Activated CD8-positive, alpha-beta T cell treated with anti-CD3 and anti-CD28 coated beads, Interleukin-2, amount 10 ng/mL, durations not matched to agents 7 days and 5 days (primary cell): ENCODE data around the gene BICRAL. TPM values are rescaled to one million over a fixed set of nuclear protein-coding genes. Genes with fewer than 3 reads are reported as not detected.
A peak's percentile ranks its signal among the peaks of the same experiment; 100 is the strongest.

Experiments used
- ATAC-seq: fragments of 150-1000 bp; cut with Tn5 transposase; one replicate; pipeline ENCODE4 v1.10.0; 2021; ENCODE audit warnings: moderate library complexity
- CTCF ChIA-PET: fragments of 350-600 bp; sonication (Branson Sonifier 250); formaldehyde crosslinking; loops from one replicate; lab custom pipeline; 2021; ENCODE audit warnings: antibody characterized with exemption; lab: Charles Lee
- POLR2A ChIA-PET: fragments of 350-600 bp; sonication (Branson Sonifier 250); formaldehyde crosslinking; loops from one replicate; lab custom pipeline; 2021; ENCODE audit warnings: antibody characterized with exemption; lab: Charles Lee
- DNase-seq: peaks from one replicate; pipeline ENCODE4 v3.0.0-alpha.2; 2020
- H3K27ac Mint-ChIP-seq: one replicate; pipeline ENCODE4 v1.8.0; 2021; ENCODE audit warnings: mild to moderate bottlenecking, mixed read lengths
- H3K27me3 Mint-ChIP-seq: one replicate; pipeline ENCODE4 v1.8.0; 2021; ENCODE audit warnings: low read depth, mixed read lengths
- H3K36me3 Mint-ChIP-seq: one replicate; pipeline ENCODE4 v1.8.0; 2021; ENCODE audit warnings: low read depth, mixed read lengths
- H3K4me1 Mint-ChIP-seq: one replicate; pipeline ENCODE4 v1.8.0; 2021; ENCODE audit warnings: low read depth, mixed read lengths
- H3K4me3 Mint-ChIP-seq: one replicate; pipeline ENCODE4 v1.8.0; 2021; ENCODE audit warnings: mild to moderate bottlenecking, mixed read lengths
- H3K9me3 Mint-ChIP-seq: one replicate; pipeline ENCODE4 v1.8.0; 2022; ENCODE audit warnings: mixed read lengths; ENCODE audit not compliant: insufficient read depth
- total RNA-seq, 2 experiments: library from RNA; stranded (reverse); gene quantifications; one replicate each; pipeline ENCODE4 v1.2.3, GENCODE V29; 2021

BICRAL gene
- total RNA-seq, 2 experiments from 2014 or later, result 18.0 to 18.8 TPM

- H3K27me3 Mint-ChIP-seq, result no peaks in the 10 kb centered on the region
- H3K4me1 Mint-ChIP-seq, result peaks cover 35% of the 10 kb centered on the region
- CTCF ChIA-PET, result interaction anchor here (0.7 to 5.4 kb wide), 8 partner anchors 12 to 184 kb away, joined by 3 to 32 read pairs (median 11); partner anchors contain the start of gene RPL7L1
- H3K4me3 Mint-ChIP-seq, result peak overlapping the region; percentile 100
- H3K9me3 Mint-ChIP-seq, result no peaks in the 10 kb centered on the region
- peaks cover 29% of the 10 kb centered on the region for H3K36me3 Mint-ChIP-seq
- DNase-seq (peak; percentile 88), ATAC-seq (peak; percentile 59)
- POLR2A ChIA-PET, result interaction anchor here (0.6 to 7.7 kb wide), 29 partner anchors 8 to 438 kb away, joined by 3 to 181 read pairs (median 4); partner anchors contain the start of genes BICRAL, CNPY3, CUL7 and RPL7L1
- H3K27ac Mint-ChIP-seq, result peak overlapping the region; percentile 100
Measured at GRCh38 chr6:42746463-42747391, 35.1 kb upstream of the BICRAL start.

GRCh38 chr6:42748203-42748898 is 33.5 kb upstream of the BICRAL start:
- Mint-ChIP-seq H3K4me3 (peak overlapping the region; percentile 100), H3K9me3 (no peaks in the 10 kb centered on the region), H3K36me3 (peaks cover 29% of the 10 kb centered on the region), H3K27ac (peak overlapping the region; percentile 100), H3K4me1 (peaks cover 31% of the 10 kb centered on the region), H3K27me3 (no peaks in the 10 kb centered on the region)
- ChIA-PET POLR2A (interaction anchor here (4.0 to 7.7 kb wide), 3 partner anchors 23 to 132 kb away, joined by 48 to 181 read pairs (median 175); partner anchors contain the start of genes BICRAL and RPL7L1), CTCF (interaction anchor here (0.7 to 5.4 kb wide), 10 partner anchors 13 to 132 kb away, joined by 3 to 32 read pairs (median 4); partner anchors contain the start of gene RPL7L1)
- DNase-seq (no peak), ATAC-seq (no peak)

- Mint-ChIP-seq H3K9me3 (no peaks in the 10 kb centered on the region), H3K36me3 (peaks cover 17% of the 10 kb centered on the region), H3K4me3 (no peak overlapping the region), H3K4me1 (peaks cover 17% of the 10 kb centered on the region), H3K27ac (no peak overlapping the region), H3K27me3 (no peaks in the 10 kb centered on the region)
- no peak for ATAC-seq
- CTCF ChIA-PET, result no interaction called here
- POLR2A ChIA-PET, result interaction anchor here (7.7 kb wide), 1 partner anchor 30 kb away, joined by 181 read pairs; the partner anchor contains the start of gene BICRAL
- no peak for DNase-seq
Measured at GRCh38 chr6:42751055-42751454, 30.8 kb upstream of the BICRAL start.

DNA sequence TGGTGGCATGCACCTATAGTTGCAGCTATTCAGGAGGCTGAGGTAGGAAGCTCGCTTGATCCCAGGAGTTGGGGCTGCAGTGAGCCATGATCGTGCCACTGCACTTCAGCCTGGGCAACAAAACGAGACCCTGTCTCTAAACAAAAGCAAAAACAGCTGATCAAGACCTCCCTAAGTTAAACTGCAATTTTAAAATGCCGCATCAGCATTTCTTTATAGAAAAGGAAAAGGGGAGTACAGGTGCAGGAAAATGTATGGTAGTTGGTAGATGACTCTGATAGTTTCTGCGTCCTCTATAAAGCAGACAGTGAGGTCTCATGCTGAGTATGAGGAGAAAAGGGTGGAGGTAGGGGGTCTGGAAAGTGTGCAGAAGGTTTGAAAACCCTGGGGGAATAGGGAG is 27.1 kb upstream of the BICRAL start:
- Mint-ChIP-seq H3K4me3 (no peak overlapping the region), H3K27ac (no peak overlapping the region), H3K36me3 (peaks cover 13% of the 10 kb centered on the region), H3K4me1 (peaks cover 3% of the 10 kb centered on the region), H3K9me3 (no peaks in the 10 kb centered on the region), H3K27me3 (no peaks in the 10 kb centered on the region)
- POLR2A ChIA-PET, result interaction anchor here (1.1 kb wide), 1 partner anchor 8 kb away, joined by 5 read pairs; the partner anchor contains the start of gene TBCC
- no peak for DNase-seq
- CTCF ChIA-PET, result no interaction called here
- ATAC-seq, result no peak

DNA sequence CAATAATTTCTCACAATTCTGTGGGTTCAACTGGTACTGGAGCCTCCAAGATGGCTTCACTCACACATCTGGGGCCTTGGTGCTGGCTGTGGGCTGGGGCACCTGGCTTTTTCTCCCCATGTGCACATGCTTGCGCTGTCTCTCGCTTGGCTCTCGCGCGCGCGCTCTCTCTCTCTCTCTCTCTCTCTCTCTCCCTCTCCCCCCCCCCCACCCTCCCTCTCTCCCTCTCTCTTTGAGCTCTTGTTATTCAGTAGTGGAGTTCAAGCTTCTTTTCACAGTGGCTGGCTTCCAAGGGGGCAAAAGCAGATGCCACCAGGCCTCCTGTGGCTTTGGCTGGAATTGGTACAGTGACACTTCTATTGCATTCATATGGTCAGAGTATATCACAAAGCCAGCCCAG is 25.1 kb upstream of the BICRAL start:
- ChIA-PET CTCF (no interaction called here), POLR2A (interaction anchor here (0.5 to 1.1 kb wide), 2 partner anchors 10 to 119 kb away, joined by 3 read pairs; no protein-coding TSS in a partner anchor)
- H3K4me1 Mint-ChIP-seq, result peaks cover 3% of the 10 kb centered on the region
- ATAC-seq, result no peak
- no peaks in the 10 kb centered on the region for H3K27me3 Mint-ChIP-seq
- DNase-seq, result no peak
- no peaks in the 10 kb centered on the region for H3K9me3 Mint-ChIP-seq
- no peak overlapping the region for H3K4me3 Mint-ChIP-seq
- H3K27ac Mint-ChIP-seq, result no peak overlapping the region
- H3K36me3 Mint-ChIP-seq, result peaks cover 8% of the 10 kb centered on the region

DNA sequence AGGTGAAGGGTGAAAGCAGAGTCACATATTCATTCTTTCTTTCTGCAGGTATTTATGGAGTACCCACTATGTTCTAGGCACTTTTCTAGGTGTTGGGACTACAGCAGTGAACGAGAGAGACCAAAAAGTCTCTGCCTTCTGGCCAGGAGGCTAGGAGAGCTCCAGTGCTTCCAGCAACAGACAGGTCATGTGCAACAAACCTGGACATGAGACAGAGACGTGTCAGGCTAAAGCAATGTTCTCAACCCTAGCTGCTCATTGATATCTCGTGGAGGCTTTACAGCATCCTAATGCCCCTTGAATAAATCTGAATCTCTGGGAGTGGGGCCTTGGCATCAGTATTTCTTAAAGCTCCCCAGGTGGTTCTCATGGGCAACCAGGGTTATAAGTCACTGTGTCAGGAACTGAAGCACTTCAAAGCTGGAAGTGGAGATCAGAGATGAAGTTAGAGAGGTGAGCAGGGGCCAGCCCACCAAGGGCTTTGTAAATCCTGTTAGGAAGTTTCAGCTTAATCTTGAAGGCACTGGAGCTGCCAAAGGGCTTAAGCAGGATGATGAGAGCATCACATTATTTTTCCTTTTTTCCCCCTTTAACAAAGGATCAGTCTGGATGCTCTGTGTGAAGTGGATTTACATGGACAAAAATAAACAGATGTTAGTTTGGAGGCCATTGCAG is 23.0 kb upstream of the BICRAL start:
- ChIA-PET POLR2A (interaction anchor here (1.1 to 1.3 kb wide), 3 partner anchors 12 to 13 kb away, joined by 3 to 4 read pairs (median 4); no protein-coding TSS in a partner anchor), CTCF (interaction anchor here (0.7 to 2.3 kb wide), 3 partner anchors 8 to 32 kb away, joined by 3 to 9 read pairs (median 3); no protein-coding TSS in a partner anchor)
- Mint-ChIP-seq H3K4me3 (no peak overlapping the region), H3K36me3 (peaks cover 5% of the 10 kb centered on the region), H3K27me3 (no peaks in the 10 kb centered on the region), H3K9me3 (no peaks in the 10 kb centered on the region), H3K4me1 (peaks cover 3% of the 10 kb centered on the region), H3K27ac (no peak overlapping the region)
- DNase-seq (no peak), ATAC-seq (no peak)

GRCh38 chr6:42761287-42762067 is 20.4 kb upstream of the BICRAL start:
- Mint-ChIP-seq H3K4me3 (no peak overlapping the region), H3K4me1 (peaks cover 3% of the 10 kb centered on the region), H3K36me3 (peaks cover 5% of the 10 kb centered on the region), H3K9me3 (no peaks in the 10 kb centered on the region), H3K27ac (no peak overlapping the region), H3K27me3 (no peaks in the 10 kb centered on the region)
- ChIA-PET POLR2A (interaction anchor here (0.6 to 1.2 kb wide), 5 partner anchors 8 to 70 kb away, joined by 3 to 5 read pairs (median 3); no protein-coding TSS in a partner anchor), CTCF (interaction anchor here (0.8 to 2.2 kb wide), 4 partner anchors 9 to 16 kb away, joined by 3 to 7 read pairs (median 3); partner anchors contain the start of gene TBCC)
- no peak for DNase-seq
- ATAC-seq, result no peak

DNA sequence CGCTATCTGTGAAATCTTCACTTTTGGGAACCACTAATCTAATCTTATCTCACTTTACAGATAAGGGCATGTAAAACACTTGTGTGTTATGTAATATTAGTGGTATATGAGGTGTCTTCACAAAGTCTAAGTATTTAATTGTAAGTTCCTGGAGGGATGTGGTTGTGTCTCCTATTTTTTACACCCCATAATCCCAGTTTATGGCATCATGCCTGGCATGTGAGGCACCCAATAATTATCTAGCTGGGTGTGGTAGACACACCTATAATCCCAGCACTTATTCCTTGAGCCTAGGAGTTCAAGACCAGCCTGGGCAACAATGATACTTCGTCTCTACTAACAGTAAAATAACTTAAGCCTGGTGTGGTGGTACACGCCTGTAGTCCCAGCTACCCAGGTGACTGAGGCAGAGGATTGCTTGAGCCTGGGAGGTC is 19.4 kb upstream of the BICRAL start:
- ChIA-PET POLR2A (interaction anchor here (0.6 to 1.2 kb wide), 2 partner anchors 9 to 48 kb away, joined by 3 to 5 read pairs; no protein-coding TSS in a partner anchor), CTCF (interaction anchor here (1.3 to 1.5 kb wide), 2 partner anchors 9 to 14 kb away, joined by 3 read pairs; no protein-coding TSS in a partner anchor)
- no peaks in the 10 kb centered on the region for H3K27me3 Mint-ChIP-seq
- peaks cover 7% of the 10 kb centered on the region for H3K36me3 Mint-ChIP-seq
- DNase-seq, result no peak
- peaks cover 2% of the 10 kb centered on the region for H3K4me1 Mint-ChIP-seq
- H3K9me3 Mint-ChIP-seq, result no peaks in the 10 kb centered on the region
- no peak overlapping the region for H3K27ac Mint-ChIP-seq
- no peak for ATAC-seq
- H3K4me3 Mint-ChIP-seq, result no peak overlapping the region

GRCh38 chr6:42762950-42763349 is 18.9 kb upstream of the BICRAL start:
- ATAC-seq (no peak), DNase-seq (no peak)
- Mint-ChIP-seq H3K4me3 (no peak overlapping the region), H3K36me3 (peaks cover 9% of the 10 kb centered on the region), H3K27ac (no peak overlapping the region), H3K4me1 (no peaks in the 10 kb centered on the region), H3K9me3 (no peaks in the 10 kb centered on the region), H3K27me3 (no peaks in the 10 kb centered on the region)
- CTCF ChIA-PET, result interaction anchor here (1.5 kb wide), 1 partner anchor 14 kb away, joined by 3 read pairs; no protein-coding TSS in a partner anchor
- POLR2A ChIA-PET, result interaction anchor here (0.6 kb wide), 1 partner anchor 48 kb away, joined by 3 read pairs; no protein-coding TSS in a partner anchor
